Neural progenitor cell (in vitro differentiated cells): ENCODE results near the gene BRD7. TPM values are rescaled to one million over a fixed set of nuclear protein-coding genes. Genes with fewer than 3 reads are reported as not detected.
A peak's percentile ranks its signal among the peaks of the same experiment; 100 is the strongest.

Experiments
- DNase-seq: peaks from one replicate; pipeline ENCODE4 v3.0.0-alpha.2; 2016; ENCODE audit warnings: low spot score
- H2AFZ ChIP-seq: fragments of 200-600 bp; sonication (generic); replicated peaks from 2 replicates; pipeline ENCODE4 v1.6.1; 2016; ENCODE audit warnings: antibody characterized with exemption
- H3F3A ChIP-seq: fragments of 200-600 bp; sonication (generic); 2 replicates; pipeline ENCODE4 v1.6.1; 2016; ENCODE audit warnings: antibody characterized with exemption, low read depth
- H3K27ac ChIP-seq: fragments of 200-600 bp; sonication (generic); 2 replicates; pipeline ENCODE4 v1.5.1; 2016; ENCODE audit warnings: mild to moderate bottlenecking
- H3K27me3 ChIP-seq: fragments of 200-600 bp; sonication (generic); 2 replicates; pipeline ENCODE4 v1.6.1; 2016; ENCODE audit warnings: mild to moderate bottlenecking, moderate library complexity
- H3K36me3 ChIP-seq: fragments of 200-600 bp; sonication (generic); 2 replicates; pipeline ENCODE4 v1.5.1; 2016
- H3K4me1 ChIP-seq: fragments of 200-600 bp; sonication (generic); 2 replicates; pipeline ENCODE4 v1.6.1; 2016; ENCODE audit warnings: mixed run types
- H3K4me2 ChIP-seq: fragments of 200-600 bp; sonication (generic); 2 replicates; pipeline ENCODE4 v1.6.1; 2016
- H3K4me3 ChIP-seq: fragments of 200-600 bp; sonication (generic); 2 replicates; pipeline ENCODE4 v1.5.1; 2016
- H3K79me2 ChIP-seq: fragments of 200-600 bp; sonication (generic); 2 replicates; pipeline ENCODE4 v1.6.1; 2016; ENCODE audit warnings: low read depth
- H3K9ac ChIP-seq: fragments of 200-600 bp; sonication (generic); 2 replicates; pipeline ENCODE4 v1.6.1; 2016
- H3K9me3 ChIP-seq: fragments of 200-600 bp; sonication (generic); 2 replicates; pipeline ENCODE4 v1.5.1; 2016; ENCODE audit warnings: low read depth
- H4K20me1 ChIP-seq: fragments of 200-600 bp; sonication (generic); 2 replicates; pipeline ENCODE4 v1.6.1; 2016; ENCODE audit warnings: low read depth
- H3K27ac Mint-ChIP-seq: 3 replicates; pipeline ENCODE4 v1.8.0; 2021; ENCODE audit warnings: mixed read lengths
- H3K27me3 Mint-ChIP-seq: 2 replicates; pipeline ENCODE4 v1.8.0; 2022; ENCODE audit warnings: low read depth, mild to moderate bottlenecking, inconsistent platforms, moderate library complexity, mixed read lengths; ENCODE audit not compliant: insufficient read depth
- H3K36me3 Mint-ChIP-seq: 3 replicates; pipeline ENCODE4 v1.8.0; 2021; ENCODE audit warnings: mixed read lengths
- H3K4me1 Mint-ChIP-seq: 3 replicates; pipeline ENCODE4 v1.8.0; 2021; ENCODE audit warnings: mixed read lengths
- H3K4me3 Mint-ChIP-seq: 3 replicates; pipeline ENCODE4 v1.8.0; 2021; ENCODE audit warnings: mild to moderate bottlenecking, moderate library complexity, mixed read lengths
- H3K9me3 Mint-ChIP-seq: 3 replicates; pipeline ENCODE4 v1.8.0; 2020; ENCODE audit warnings: mixed read lengths
- EZH2 ChIP-seq: fragments of 200-600 bp; sonication (generic); IDR thresholded peaks from 2 replicates; pipeline ENCODE4 v1.6.1; 2017; ENCODE audit warnings: antibody characterized with exemption, mild to moderate bottlenecking, moderate library complexity
- EZH2phosphoT487 ChIP-seq: fragments of 200-600 bp; sonication (generic); IDR thresholded peaks from 2 replicates; pipeline ENCODE4 v1.6.1; 2017; ENCODE audit warnings: antibody characterized with exemption
- total RNA-seq: library from RNA; depleted of rRNA; stranded (reverse); fragments of >200 nt; gene quantifications from 2 replicates; pipeline ENCODE4 v1.2.3, GENCODE V29; 2015; ENCODE audit warnings: low replicate concordance
- TF ChIP-seq, protein P1 (sequence below): fragments of 200-600 bp; sonication (generic); IDR thresholded peaks from 2 replicates; pipeline ENCODE4 v1.5.1; 2017; ENCODE audit warnings: antibody characterized with exemption, mild to moderate bottlenecking

The BRD7 gene
- total RNA-seq, 1 donor from 2014 or later, result 164 TPM

DNA sequence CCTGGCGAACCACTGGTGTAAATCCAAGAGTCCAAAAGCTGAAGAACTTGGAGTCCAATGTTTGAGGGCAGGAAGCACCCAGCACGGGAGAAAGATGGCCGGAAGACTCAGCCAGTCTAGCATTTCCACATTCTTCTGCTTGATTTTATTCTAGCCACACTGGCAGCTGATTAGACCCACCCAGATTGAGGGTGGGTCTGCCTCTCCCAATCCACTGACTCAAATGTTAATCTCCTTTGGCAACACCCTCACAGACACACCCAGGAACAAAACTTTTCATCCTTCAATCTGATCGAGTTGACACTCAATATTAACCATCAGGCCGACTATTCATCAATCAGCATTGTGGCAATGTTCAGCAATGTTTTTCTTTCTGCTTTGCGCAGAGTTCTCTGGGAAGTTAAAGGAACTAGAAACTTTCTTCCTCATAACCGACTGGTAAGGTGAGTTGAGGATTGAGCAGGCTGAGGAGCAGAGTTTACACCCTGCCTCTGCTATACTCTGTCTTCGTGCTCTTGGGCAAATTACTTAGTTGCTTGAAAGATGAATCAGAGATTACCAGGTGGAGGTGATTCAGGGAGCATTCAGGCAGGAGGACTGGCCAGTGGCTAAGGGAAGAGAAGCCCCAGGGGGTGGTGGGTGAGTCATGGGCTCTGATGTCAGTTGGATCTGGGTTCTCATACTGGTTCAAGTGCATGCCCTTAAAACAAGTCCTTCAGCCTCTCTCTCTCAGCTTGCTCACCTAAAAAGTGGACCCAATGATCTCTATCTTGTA lies 28.2 kb upstream of the BRD7 start:
- TF ChIP-seq EZH2 (no peak), EZH2phosphoT487 (no peak)
- TF ChIP-seq, protein P1, sequence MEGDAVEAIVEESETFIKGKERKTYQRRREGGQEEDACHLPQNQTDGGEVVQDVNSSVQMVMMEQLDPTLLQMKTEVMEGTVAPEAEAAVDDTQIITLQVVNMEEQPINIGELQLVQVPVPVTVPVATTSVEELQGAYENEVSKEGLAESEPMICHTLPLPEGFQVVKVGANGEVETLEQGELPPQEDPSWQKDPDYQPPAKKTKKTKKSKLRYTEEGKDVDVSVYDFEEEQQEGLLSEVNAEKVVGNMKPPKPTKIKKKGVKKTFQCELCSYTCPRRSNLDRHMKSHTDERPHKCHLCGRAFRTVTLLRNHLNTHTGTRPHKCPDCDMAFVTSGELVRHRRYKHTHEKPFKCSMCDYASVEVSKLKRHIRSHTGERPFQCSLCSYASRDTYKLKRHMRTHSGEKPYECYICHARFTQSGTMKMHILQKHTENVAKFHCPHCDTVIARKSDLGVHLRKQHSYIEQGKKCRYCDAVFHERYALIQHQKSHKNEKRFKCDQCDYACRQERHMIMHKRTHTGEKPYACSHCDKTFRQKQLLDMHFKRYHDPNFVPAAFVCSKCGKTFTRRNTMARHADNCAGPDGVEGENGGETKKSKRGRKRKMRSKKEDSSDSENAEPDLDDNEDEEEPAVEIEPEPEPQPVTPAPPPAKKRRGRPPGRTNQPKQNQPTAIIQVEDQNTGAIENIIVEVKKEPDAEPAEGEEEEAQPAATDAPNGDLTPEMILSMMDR, result no peak
- Histone ChIP-seq H3K4me1 (peaks cover 7% of the 10 kb centered on the region), H3K36me3 (no peaks in the 10 kb centered on the region), H3K4me2 (no peak overlapping the region), H4K20me1 (no peaks in the 10 kb centered on the region), H3F3A (no peaks in the 10 kb centered on the region), H2AFZ (no peak overlapping the region), H3K79me2 (no peaks in the 10 kb centered on the region), H3K4me3 (no peak overlapping the region), H3K27me3 (no peaks in the 10 kb centered on the region), H3K9me3 (no peaks in the 10 kb centered on the region), H3K27ac (no peak overlapping the region), H3K9ac (no peak overlapping the region)
- no peaks in the 10 kb centered on the region for H3K9me3 Mint-ChIP-seq
- peaks cover 22% of the 10 kb centered on the region for H3K4me1 Mint-ChIP-seq
- no peak for DNase-seq
- H3K4me3 Mint-ChIP-seq, result no peak overlapping the region
- no peak overlapping the region for H3K27ac Mint-ChIP-seq
- no peaks in the 10 kb centered on the region for H3K36me3 Mint-ChIP-seq
- peaks cover 10% of the 10 kb centered on the region for H3K27me3 Mint-ChIP-seq

DNA sequence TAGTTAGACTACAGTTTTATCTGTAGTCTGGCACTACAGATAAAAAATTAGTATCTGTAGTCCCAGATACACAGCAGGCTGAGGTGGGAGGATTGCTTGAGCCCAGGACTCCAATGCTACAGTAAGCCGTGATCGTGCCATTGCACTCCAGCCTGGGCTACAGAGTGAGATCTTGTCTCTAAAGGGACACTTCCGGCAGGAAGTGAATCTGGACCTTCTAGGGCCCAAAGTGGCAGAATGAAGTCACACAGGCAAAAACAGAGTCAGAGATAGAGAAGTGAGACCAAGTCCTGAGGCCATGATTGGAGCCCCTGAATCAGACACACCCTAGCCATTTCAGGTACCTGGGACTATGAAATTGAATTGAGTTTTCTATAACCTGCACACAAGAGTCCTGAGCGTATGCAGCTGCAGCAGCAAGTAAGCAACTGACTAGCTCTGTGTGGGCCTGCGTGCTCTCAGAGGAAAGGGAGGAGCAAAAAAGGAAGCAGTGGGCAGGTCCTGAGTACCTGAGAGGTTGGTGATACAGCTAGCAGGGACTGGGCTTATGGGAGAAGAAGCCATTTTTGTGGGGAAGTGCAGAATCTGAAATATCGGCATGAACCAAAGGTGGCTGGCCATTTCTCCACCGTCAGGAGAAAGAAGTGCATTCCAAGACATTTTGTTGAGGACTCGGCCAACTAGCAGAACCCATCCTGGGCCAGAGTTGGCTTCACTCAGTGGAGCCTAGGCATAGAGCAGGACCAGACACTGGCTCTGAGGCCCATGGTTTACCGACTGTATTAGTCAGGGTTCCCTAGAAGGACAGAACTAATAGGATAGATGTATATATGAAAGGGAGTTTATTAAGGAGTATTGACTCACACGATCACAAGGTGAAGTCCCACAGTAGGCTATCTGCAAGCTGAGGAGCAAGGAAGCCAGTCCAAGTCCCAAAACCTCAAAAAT lies 27.2 kb upstream of the BRD7 start:
- Histone ChIP-seq H3K9me3 (no peaks in the 10 kb centered on the region), H3K9ac (no peak overlapping the region), H3K79me2 (no peaks in the 10 kb centered on the region), H3F3A (peaks cover 4% of the 10 kb centered on the region), H4K20me1 (no peaks in the 10 kb centered on the region), H3K36me3 (no peaks in the 10 kb centered on the region), H3K4me2 (no peak overlapping the region), H3K27me3 (no peaks in the 10 kb centered on the region), H3K4me1 (peaks cover 13% of the 10 kb centered on the region), H2AFZ (no peak overlapping the region), H3K4me3 (no peak overlapping the region), H3K27ac (no peak overlapping the region)
- H3K9me3 Mint-ChIP-seq, result no peaks in the 10 kb centered on the region
- H3K27me3 Mint-ChIP-seq, result peaks cover 8% of the 10 kb centered on the region
- H3K27ac Mint-ChIP-seq, result no peak overlapping the region
- DNase-seq, result no peak
- TF ChIP-seq, protein P1, result no peak
- TF ChIP-seq EZH2phosphoT487, result no peak
- no peak overlapping the region for H3K4me3 Mint-ChIP-seq
- peaks cover 26% of the 10 kb centered on the region for H3K4me1 Mint-ChIP-seq
- H3K36me3 Mint-ChIP-seq, result no peaks in the 10 kb centered on the region

DNA sequence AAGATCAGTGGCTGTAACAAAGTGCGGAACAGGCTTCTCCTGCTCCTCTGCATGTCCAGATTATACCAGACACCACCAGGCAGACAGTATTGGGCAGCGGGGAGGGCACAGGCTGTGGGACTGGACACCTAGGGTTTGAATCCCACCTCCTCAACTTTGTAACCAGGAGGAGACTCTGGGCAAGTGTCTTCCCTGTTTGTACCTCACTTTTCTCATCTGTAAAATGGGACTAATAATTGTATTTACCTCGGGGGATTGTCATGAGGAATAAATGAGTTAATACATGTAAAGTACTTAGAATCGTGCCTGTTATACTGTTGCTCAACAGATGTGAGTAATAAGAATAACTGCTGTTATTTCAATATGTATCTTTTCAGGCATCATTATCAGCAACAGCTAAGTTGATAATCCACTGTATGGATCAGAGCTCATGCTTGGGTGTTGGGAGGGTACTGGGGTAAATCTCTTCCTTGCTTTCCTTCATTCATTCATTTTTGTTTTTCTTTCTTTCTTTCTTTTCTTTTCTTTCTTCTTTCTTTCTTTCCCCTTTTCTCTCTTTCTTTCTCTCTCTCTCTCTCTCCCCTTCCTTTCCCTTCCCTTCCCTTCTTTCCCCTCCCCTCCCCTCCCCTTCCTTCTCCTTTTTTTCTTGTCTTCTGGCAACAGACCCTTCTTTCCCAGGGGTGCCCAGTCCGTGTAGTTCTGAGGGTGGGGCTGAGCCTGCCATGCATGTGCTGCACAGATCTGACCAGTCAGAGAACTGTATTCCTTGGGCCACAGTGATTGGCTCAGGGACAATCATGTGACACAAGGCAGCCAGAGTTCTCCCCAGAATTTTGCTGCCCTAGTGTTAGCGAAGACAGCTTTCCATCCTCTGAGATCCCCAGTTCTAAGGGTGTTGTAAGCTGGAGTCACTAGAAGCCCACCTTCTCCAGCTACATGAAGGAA lies 25.3 kb upstream of the BRD7 start:
- Mint-ChIP-seq H3K27ac (peak overlapping the region; percentile 68), H3K36me3 (no peaks in the 10 kb centered on the region), H3K4me1 (peaks cover 33% of the 10 kb centered on the region), H3K27me3 (peaks cover 8% of the 10 kb centered on the region), H3K9me3 (no peaks in the 10 kb centered on the region), H3K4me3 (no peak overlapping the region)
- Histone ChIP-seq H3K9ac (no peak overlapping the region), H3K4me1 (peaks cover 23% of the 10 kb centered on the region), H4K20me1 (no peaks in the 10 kb centered on the region), H3K4me3 (no peak overlapping the region), H3K27me3 (no peaks in the 10 kb centered on the region), H2AFZ (no peak overlapping the region), H3F3A (peaks cover 13% of the 10 kb centered on the region), H3K79me2 (no peaks in the 10 kb centered on the region), H3K9me3 (no peaks in the 10 kb centered on the region), H3K27ac (no peak overlapping the region), H3K4me2 (no peak overlapping the region), H3K36me3 (no peaks in the 10 kb centered on the region)
- DNase-seq, result no peak
- TF ChIP-seq, protein P1, result no peak
- no peak for TF ChIP-seq EZH2
- no peak for TF ChIP-seq EZH2phosphoT487
